KG1 (cell line): ENCODE data around the gene CD300H.
"Not testable (repeated sequence)": the region's sequence is repeated elsewhere in the genome, so short reads cannot be mapped to it uniquely, and the experiment has no call there.

Experiments used
- DNase-seq: peaks from one replicate; lab custom pipeline; 2025; lab: John Stamatoyannopoulos, UW

Gene CD300H

DNA sequence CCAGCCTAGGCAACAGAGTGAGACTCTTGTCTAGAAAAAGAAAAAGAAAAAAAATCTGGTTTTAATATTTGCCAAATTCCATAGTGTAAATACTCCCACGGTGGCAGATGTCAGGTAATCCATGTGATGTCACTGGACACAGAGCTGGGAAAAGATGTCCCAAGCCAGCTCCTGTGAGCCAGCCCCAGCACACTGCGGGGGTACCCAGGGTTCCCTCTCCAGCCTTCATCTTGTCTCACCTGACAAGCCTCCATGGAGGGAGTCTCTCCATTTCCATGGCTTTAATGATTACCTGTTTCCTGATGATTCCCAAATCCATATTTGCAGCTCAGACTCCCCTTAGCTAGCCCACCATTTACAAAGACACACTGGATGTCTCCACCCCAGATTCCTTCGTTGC is 40.6 kb downstream of the CD300H start:
- no peak for DNase-seq

- DNase-seq, result no peak
These were observed 41.5 kb downstream of the CD300H start for GRCh38 chr17:74525781-74526288.

DNA sequence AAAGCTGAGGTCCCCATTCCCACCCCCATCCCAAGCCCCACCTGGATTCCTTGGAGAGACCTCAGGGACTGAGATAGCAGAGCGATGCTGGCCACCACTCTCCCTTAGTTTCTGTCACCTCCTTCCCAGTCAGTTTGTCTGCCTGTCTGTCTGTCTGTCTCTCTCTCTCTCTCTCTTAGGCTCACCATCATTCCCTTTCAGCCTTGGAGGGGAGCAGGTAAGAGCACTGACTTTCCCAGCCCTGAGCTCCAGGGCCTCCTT is 41.9 kb downstream of the CD300H start:
- no peak for DNase-seq

DNA sequence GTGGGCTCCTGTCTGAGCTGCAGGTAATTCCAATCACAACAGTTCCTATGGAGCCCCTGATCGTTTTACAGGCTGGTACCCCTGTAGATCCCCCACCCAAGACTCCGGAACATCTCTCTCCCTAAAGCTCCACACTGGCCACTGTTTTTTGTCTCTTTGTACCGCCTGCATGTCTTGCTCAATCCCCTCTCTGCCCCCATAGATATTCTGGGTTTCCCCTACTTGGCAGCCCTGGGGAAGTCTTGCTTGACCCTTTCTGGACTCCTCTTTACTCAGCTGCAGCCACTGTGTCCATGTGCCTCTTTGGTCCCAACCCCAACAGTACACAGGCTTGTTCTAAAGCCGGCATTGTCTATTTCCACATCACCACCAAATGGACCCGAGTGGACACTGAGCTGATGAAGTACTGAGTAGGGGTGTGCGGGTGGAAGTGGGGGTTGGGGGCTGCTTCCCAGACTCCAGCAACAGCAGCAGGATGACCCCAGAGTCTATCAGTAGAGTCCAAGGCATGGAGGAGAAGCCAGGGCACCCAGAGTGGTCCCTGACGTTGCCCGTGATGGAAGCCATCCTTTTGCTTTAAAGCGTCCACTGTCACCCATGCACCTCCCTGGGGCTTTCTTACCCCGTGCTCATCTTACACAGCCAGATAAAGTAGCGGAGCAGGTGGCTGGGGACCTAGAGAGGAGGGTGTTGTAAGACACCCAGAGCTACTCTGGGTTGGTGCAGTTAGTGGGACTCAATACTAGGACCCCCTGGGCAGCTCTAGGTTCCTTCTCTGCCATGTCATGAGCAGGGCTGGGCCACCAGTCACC is 42.5 kb downstream of the CD300H start:
- DNase-seq, result no peak

DNA sequence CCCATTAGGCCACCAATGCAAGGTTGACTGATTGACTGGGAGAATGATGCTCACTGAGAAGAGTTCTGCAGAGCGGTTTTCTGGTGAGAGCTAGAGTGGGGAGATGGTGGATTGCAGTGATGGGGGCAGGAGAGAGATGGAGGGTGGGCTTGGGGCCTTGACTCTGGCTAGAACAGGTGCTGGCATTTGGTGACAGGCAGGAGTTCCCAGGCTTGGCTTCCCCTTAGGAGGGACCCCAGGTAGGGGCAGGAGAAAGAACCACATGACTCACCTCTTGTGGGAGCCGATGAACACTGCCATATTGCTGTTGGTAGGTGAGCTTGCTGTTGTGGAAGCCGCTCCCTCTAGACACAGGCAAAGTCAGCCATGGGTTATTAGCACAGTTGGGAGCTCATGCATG is 44.0 kb downstream of the CD300H start:
- no peak for DNase-seq

- no peak for DNase-seq
These were observed 44.8 kb downstream of the CD300H start for GRCh38 chr17:74522381-74523105.

DNA sequence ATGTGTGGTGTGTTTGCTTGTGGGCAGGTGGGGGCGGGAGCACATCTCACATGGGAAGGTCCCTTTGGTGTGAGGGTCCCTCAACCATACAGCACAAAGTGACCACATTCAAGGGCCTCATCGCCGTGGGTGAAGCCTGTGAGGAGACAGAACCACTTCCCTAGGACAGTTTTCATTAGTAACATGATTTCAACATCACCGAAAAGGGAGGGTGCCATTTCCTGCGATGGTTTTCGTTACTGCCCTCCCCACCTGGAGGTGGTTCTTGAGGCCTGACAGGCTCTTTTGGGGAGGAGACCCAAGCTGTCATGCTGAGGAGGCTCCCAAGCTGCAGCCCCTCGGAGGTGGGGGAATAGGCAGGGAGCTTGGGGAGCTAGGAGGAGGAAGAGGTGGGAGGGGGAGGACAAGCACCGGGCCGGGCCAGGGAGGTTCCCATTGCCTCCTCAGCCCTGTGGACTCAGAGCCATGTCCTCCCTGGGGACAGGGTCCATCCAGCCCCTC is 45.6 kb downstream of the CD300H start:
- peak; percentile 70 for DNase-seq

DNA sequence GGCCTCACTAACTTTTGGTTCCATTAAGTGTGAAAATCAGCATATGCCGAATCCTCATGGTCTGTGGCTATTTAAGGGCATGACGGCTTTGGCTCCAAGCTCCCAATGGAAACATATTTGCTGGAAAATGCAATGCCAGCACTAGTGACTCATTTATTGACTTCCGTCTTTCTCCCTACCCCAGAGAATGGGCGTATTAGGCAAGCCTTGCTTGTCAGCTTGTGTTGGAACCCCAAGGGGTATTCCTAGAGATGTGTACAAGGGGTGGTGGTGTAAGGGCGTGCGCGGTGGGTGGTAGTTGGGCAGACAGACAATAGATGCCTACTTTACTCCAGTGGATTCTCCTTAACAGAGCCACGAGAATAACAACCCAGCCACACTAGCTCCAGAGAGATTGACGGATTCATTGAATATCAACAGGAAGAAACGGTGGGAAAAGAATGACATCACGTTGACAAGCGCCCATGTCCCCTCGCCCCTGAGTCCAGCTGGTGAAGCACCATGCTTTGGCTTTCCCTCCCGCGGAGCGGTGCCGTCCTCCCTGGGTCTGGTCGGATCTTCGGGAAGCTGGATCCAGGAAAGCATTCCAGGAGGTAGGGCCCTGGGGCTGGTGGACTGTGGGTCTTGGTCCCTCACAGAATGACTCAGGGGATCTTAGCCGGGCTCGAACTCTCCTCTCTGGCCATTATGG is 46.4 kb downstream of the CD300H start:
- DNase-seq, result no peak

- peak; percentile 87 for DNase-seq
These were observed 47.3 kb downstream of the CD300H start for GRCh38 chr17:74520016-74520434.

DNA sequence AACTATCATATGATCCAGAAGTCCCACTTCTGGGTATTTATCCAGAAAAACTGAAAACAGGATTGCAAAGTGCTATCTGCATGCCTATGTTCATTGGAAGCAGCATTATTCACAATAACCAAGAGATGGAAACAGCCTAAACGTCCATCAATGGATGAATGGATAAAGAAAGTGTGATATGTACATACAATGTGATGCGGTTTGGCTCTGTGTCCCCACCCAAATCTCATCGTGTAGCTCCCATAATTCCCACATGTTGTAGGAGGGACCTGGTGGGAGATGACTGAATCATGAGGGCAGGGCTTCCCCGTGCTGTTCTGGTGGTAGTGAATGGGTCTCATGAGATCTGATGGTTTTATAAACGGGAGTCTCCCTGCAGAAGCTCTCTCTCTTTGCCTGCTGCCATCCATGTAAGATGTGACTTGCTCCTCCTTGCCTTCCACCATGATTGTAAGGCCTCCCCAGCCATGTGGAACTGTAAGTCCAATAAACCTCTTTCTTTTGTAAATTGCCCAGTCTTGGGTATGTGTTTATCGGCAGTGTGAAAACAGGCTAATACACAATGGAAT is 48.8 kb downstream of the CD300H start:
- DNase-seq, result not testable (repeated sequence)

GRCh38 chr17:74516561-74517328 is 50.6 kb downstream of the CD300H start:
- no peak for DNase-seq

DNA sequence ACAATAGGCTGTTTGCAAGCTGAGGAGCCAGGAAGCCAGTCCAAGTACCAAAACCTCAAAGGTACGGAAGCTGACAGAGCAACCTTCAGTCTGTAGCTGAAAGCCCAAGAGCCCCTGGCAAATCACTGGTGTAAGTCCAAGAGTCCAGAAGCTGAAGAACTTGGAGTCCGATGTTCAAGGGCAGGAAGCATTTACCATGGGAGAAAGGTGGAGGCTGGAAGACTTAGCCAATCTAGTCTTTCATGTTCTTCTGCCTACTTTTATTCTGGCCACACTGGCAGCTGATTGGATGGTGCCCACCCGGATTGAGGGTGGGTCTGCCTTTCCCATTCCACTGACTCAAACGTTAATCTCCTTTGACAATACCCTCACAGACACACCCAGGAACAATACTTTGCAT is 51.4 kb downstream of the CD300H start:
- DNase-seq, result no peak

DNA sequence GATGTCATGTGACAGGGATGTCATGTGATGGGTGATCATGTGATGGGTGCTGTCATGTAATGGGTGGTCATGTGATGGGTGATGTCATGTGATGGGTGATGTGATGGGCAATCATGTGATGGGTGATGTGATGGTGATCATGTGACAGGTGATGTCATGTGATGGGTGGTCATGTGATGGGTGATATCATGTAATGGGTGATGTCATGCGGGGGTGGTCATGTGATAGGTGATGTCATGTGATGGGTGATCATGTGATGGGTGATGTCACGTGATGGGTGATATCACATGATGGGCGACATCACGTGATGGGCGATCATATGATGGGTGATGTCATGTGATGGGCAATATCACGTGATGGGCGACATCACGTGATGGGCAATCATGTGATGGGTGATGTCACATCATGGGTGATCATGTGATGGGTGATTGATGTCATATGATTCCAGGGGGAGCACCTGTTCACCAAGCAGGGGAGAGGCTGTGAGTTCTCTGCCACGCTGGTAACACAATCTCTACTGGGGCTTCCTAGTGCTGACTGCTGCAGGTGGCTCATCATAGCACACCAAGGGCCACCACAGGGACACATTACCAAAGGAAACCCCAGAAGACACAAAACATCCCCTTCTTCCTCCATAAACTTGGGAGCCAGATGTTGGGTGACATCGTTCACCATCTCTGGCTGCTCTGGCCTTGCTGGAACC is 52.5 kb downstream of the CD300H start:
- DNase-seq, result no peak

GRCh38 chr17:74513987-74514631 is 53.2 kb downstream of the CD300H start:
- no peak for DNase-seq

DNA sequence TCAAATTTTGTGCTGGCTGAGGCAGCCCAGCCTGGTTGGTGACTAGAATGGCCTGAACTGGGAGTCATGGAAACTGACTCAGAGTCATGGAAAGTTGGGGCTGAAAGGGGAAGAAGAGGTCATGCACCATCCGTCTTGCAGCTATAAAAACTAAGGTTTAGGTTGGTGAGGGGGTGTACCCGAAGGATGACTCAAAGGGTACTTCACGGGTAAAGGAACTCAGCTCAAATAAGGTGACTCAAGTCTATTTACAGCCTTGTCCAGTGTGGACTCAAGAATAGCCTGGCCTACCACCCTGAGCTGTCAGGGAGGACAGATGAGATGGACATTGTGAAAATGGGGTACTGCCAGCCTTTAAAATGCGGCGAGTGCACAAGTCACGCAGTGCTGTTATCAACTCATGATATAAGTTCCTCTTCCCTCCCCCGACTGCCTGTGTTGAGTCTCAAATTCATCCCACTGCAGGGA is 54.7 kb downstream of the CD300H start:
- peak; percentile 86 for DNase-seq

GRCh38 chr17:74512036-74512435 is 55.3 kb downstream of the CD300H start:
- DNase-seq, result no peak
